Coronary artery (tissue), 2 donors: ENCODE results near the gene TNFAIP3.
A peak's percentile ranks its signal among the peaks of the same experiment; 100 is the strongest.

Source experiments
- DNase-seq: peaks from one replicate; pipeline ENCODE4 v3.0.0-alpha.2; 2017; ENCODE audit warnings: low spot score
- H3K27ac ChIP-seq, 2 donors: fragments of 200-600 bp; sonication (generic); one replicate each; pipeline ENCODE4 v1.5.1; 2016 to 2019
- H3K4me3 ChIP-seq: fragments of 200-600 bp; sonication (generic); 2 replicates; pipeline ENCODE4 v1.5.1; 2016; ENCODE audit warnings: mild to moderate bottlenecking, moderate library complexity
- CTCF ChIP-seq: fragments of 200-600 bp; sonication (generic); IDR thresholded peaks from one replicate; pipeline ENCODE4 v1.5.1; 2019; ENCODE audit warnings: antibody characterized with exemption

TNFAIP3 gene

GRCh38 chr6:137823826-137824555 lies 43.1 kb upstream of the TNFAIP3 start:
- TF ChIP-seq CTCF, result no peak
- no peak for DNase-seq
- no peak overlapping the region for H3K4me3 ChIP-seq
- H3K27ac ChIP-seq, result peak overlapping the region in 1 of 2 donors; percentile 22

- Histone ChIP-seq H3K27ac (peak overlapping the region in 1 of 2 donors; percentile 22), H3K4me3 (no peak overlapping the region)
- TF ChIP-seq CTCF, result no peak
- DNase-seq, result no peak
These were observed 42.5 kb upstream of the TNFAIP3 start for GRCh38 chr6:137824556-137824879.

- Histone ChIP-seq H3K27ac (no peak overlapping the region), H3K4me3 (no peak overlapping the region)
- DNase-seq, result no peak
- TF ChIP-seq CTCF, result no peak
These were observed 42.2 kb upstream of the TNFAIP3 start for GRCh38 chr6:137824896-137825295.

- TF ChIP-seq CTCF, result no peak
- H3K4me3 ChIP-seq, result no peak overlapping the region
- no peak for DNase-seq
- no peak overlapping the region for H3K27ac ChIP-seq
These were observed 39.6 kb upstream of the TNFAIP3 start for GRCh38 chr6:137827411-137827940.

- Histone ChIP-seq H3K27ac (no peak overlapping the region), H3K4me3 (no peak overlapping the region)
- no peak for TF ChIP-seq CTCF
- DNase-seq, result no peak
These were observed 38.9 kb upstream of the TNFAIP3 start for GRCh38 chr6:137827977-137828810.

- no peak for DNase-seq
- no peak for TF ChIP-seq CTCF
These were observed 37.4 kb upstream of the TNFAIP3 start for GRCh38 chr6:137829641-137830083.

More at GRCh38 chr6:137829641-137830083, 37.4 kb upstream of the TNFAIP3 start:
- Histone ChIP-seq H3K4me3 (no peak overlapping the region), H3K27ac (no peak overlapping the region)
